HepG2 (cell line): ENCODE results near the gene NDRG2. TPM values are rescaled to one million over a fixed set of nuclear protein-coding genes. Genes with fewer than 3 reads are reported as not detected.

Experiments
- CHCHD3 ChIP-seq: sonication (generic); formaldehyde crosslinking; IDR thresholded peaks from 2 replicates; pipeline ENCODE4 v1.8.0; 2022; ENCODE audit warnings: mild to moderate bottlenecking, missing genetic modification reagents, moderate library complexity
- HNF4G ChIP-seq, 2 experiments: sonication (generic) in 1 of 2; formaldehyde crosslinking in 1 of 2; IDR thresholded peaks; 2 replicates each; pipeline versions ENCODE4 v1.4.0 to v1.6.1; 2011 to 2020; ENCODE audit warnings: borderline replicate concordance in 2 of 2, low read depth in 2 of 2, mild to moderate bottlenecking in 2 of 2, low read length in 1 of 2, missing genetic modification reagents in 1 of 2, moderate library complexity in 1 of 2
- HNRNPK ChIP-seq: fragments of 200-400 bp; formaldehyde crosslinking; IDR thresholded peaks from 2 replicates; pipeline ENCODE4 v1.6.1; 2018; ENCODE audit warnings: low read length, low read depth, moderate library complexity, mild to moderate bottlenecking; ENCODE audit not compliant: poor library complexity, severe bottlenecking
- JDP2 ChIP-seq: sonication (generic); formaldehyde crosslinking; IDR thresholded peaks from 2 replicates; pipeline ENCODE4 v1.8.1; 2022; ENCODE audit warnings: missing genetic modification reagents, borderline replicate concordance
- NAIF1 ChIP-seq: sonication (generic); formaldehyde crosslinking; IDR thresholded peaks from 2 replicates; pipeline ENCODE4 v1.5.0; 2020; ENCODE audit warnings: mild to moderate bottlenecking, missing genetic modification reagents, borderline replicate concordance
- NR2F1 ChIP-seq, 2 experiments: fragments of 450-650 bp in 1 of 2; formaldehyde crosslinking in 1 of 2; IDR thresholded peaks; 2 replicates each; pipeline versions ENCODE4 v1.5.0 to v1.6.1; 2016 to 2020; ENCODE audit warnings: mild to moderate bottlenecking in 1 of 2, missing compliant biosample characterization in 1 of 2, missing genetic modification reagents in 1 of 2, moderate library complexity in 1 of 2
- RFX3 ChIP-seq: IDR thresholded peaks from 2 replicates; pipeline ENCODE4 v1.6.1; 2016; ENCODE audit warnings: missing biosample characterization, missing genetic modification reagents
- SOX6 ChIP-seq, 2 experiments: fragments of 450-650 bp in 1 of 2; sonication (generic) in 1 of 2; formaldehyde crosslinking in 1 of 2; IDR thresholded peaks; 2 replicates each; pipeline versions ENCODE4 v1.4.0 to v1.6.1; 2017 to 2020; ENCODE audit warnings: antibody characterized with exemption in 1 of 2, mild to moderate bottlenecking in 1 of 2, missing genetic modification reagents in 1 of 2
- SYNCRIP ChIP-seq: fragments of 200-400 bp; formaldehyde crosslinking; IDR thresholded peaks from 2 replicates; pipeline ENCODE4 v1.6.1; 2018; ENCODE audit warnings: mild to moderate bottlenecking, low read depth, low read length; ENCODE audit not compliant: insufficient read depth
- YY1 ChIP-seq: IDR thresholded peaks from 2 replicates; pipeline ENCODE4 v1.6.1; 2011; ENCODE audit warnings: low read length, low read depth, moderate library complexity, mild to moderate bottlenecking; ENCODE audit not compliant: insufficient read depth, insufficient replicate concordance
- ZNF207 ChIP-seq: fragments of 450-650 bp; IDR thresholded peaks from 2 replicates; pipeline ENCODE4 v1.6.1; 2016; ENCODE audit warnings: antibody characterized with exemption, borderline replicate concordance
- ZNF263 ChIP-seq: sonication (generic); formaldehyde crosslinking; IDR thresholded peaks from 2 replicates; pipeline ENCODE4 v1.4.0; 2020; ENCODE audit warnings: missing genetic modification reagents
- polyA plus RNA-seq, 8 experiments: library from polyadenylated mRNA; depleted of rRNA in 3 of 8; stranded (reverse) in 7 of 8; unstranded in 1 of 8; fragments of >200 nt; fragmentation: Illumina TruSeq in 4 of 8; extraction: Trizol in 4 of 8; gene quantifications; 2 replicates each; pipeline versions ENCODE4 v1.2.1 to v1.2.3, GENCODE V29; 2011 to 2016; ENCODE audit warnings: low read depth in 4 of 8, missing spikeins in 1 of 8, mixed read lengths in 1 of 8; ENCODE audit not compliant: insufficient read depth in 1 of 8
- total RNA-seq, 5 experiments: library from RNA; depleted of rRNA; stranded (reverse); fragments of >200 nt; fragmentation: Illumina TruSeq; extraction: Trizol; gene quantifications; 2 replicates each; pipeline ENCODE4 v1.2.3, GENCODE V29; 2016; ENCODE audit warnings: low read depth in 1 of 5
- TF ChIP-seq, protein P1 (sequence below): sonication (generic); formaldehyde crosslinking; IDR thresholded peaks from 2 replicates; pipeline ENCODE4 v1.4.0; 2020; ENCODE audit warnings: missing genetic modification reagents
- TF ChIP-seq, protein P2 (sequence below): sonication (generic); formaldehyde crosslinking; IDR thresholded peaks from 2 replicates; pipeline ENCODE4 v1.8.0; 2022; ENCODE audit warnings: mild to moderate bottlenecking, missing genetic modification reagents, moderate library complexity
- TF ChIP-seq, protein P3 (sequence below): sonication (generic); formaldehyde crosslinking; conservative IDR thresholded peaks from 2 replicates; pipeline ENCODE4 v1.8.0; 2022; ENCODE audit warnings: missing genetic modification reagents
- TF ChIP-seq, protein P4 (sequence below): sonication (generic); formaldehyde crosslinking; IDR thresholded peaks from 2 replicates; pipeline ENCODE4 v1.4.0; 2020; ENCODE audit warnings: missing genetic modification reagents, mild to moderate bottlenecking, borderline replicate concordance
- TF ChIP-seq, protein P5 (sequence below): sonication (generic); formaldehyde crosslinking; IDR thresholded peaks from 2 replicates; pipeline ENCODE4 v1.8.0; 2022; ENCODE audit warnings: missing genetic modification reagents, mild to moderate bottlenecking, inconsistent platforms, borderline replicate concordance

NDRG2 gene
- total and polyA plus RNA-seq, 2 of the 13 experiments (the other 11 are each of a cell fraction or from before 2014, with no cell fraction given), result 27.2 to 189 TPM

DNA sequence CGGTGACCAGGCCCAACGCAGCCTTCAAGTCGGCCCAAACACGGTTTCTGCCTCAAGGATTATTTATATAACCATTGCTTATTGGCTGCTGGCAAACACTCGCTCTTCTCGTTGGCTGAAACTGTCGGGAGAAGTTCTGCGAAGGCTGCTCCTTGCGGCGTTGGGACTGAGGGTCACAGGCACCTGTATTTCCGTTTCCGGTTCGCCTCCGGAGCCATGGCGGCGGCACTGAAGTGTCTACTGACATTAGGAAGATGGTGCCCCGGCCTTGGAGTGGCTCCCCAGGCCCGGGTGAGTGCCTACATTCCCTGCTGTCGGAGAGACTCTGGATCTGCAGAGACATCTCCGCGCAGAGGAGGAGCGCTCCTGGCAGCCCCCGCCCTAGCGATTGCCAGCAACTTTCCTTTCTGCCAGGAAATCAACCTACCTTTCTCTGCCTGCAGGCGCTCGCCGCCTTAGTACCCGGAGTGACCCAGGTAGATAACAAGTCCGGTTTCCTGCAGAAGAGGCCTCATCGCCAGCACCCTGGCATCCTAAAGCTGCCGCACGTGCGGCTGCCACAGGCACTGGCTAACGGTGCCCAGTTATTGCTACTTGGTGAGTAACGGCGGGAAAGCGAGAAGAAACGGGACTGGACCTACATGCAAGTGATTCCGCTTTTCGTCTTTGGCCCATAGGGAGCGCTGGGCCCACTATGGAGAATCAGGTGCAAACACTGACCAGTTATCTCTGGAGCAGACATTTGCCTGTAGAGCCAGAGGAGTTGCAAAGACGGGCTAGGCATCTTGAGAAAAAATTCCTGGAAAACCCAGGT, 34.9 kb downstream of the NDRG2 start, which contains the start of gene METTL17 (continued):
- TF ChIP-seq JDP2 (CRISPR knock-in tag), result no peak
- no peak for TF ChIP-seq SOX6 (IDR thresholded peaks at IDR 0.05)
- peak; percentile 40; the same call in 1 of the 2 replicates for TF ChIP-seq SOX6 (CRISPR knock-in tag; IDR thresholded peaks at IDR 0.05)
- no peak for TF ChIP-seq HNRNPK
- TF ChIP-seq NR2F1 (CRISPR knock-in tag; IDR thresholded peaks at IDR 0.05), result no peak
- TF ChIP-seq ZNF207, result no peak
- no peak for TF ChIP-seq RFX3 (CRISPR knock-in tag)
- no peak for TF ChIP-seq ZNF263 (CRISPR knock-in tag)
- TF ChIP-seq, protein P1, sequence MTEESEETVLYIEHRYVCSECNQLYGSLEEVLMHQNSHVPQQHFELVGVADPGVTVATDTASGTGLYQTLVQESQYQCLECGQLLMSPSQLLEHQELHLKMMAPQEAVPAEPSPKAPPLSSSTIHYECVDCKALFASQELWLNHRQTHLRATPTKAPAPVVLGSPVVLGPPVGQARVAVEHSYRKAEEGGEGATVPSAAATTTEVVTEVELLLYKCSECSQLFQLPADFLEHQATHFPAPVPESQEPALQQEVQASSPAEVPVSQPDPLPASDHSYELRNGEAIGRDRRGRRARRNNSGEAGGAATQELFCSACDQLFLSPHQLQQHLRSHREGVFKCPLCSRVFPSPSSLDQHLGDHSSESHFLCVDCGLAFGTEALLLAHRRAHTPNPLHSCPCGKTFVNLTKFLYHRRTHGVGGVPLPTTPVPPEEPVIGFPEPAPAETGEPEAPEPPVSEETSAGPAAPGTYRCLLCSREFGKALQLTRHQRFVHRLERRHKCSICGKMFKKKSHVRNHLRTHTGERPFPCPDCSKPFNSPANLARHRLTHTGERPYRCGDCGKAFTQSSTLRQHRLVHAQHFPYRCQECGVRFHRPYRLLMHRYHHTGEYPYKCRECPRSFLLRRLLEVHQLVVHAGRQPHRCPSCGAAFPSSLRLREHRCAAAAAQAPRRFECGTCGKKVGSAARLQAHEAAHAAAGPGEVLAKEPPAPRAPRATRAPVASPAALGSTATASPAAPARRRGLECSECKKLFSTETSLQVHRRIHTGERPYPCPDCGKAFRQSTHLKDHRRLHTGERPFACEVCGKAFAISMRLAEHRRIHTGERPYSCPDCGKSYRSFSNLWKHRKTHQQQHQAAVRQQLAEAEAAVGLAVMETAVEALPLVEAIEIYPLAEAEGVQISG (CRISPR knock-in tag), result peak; percentile 94
- TF ChIP-seq, protein P2, sequence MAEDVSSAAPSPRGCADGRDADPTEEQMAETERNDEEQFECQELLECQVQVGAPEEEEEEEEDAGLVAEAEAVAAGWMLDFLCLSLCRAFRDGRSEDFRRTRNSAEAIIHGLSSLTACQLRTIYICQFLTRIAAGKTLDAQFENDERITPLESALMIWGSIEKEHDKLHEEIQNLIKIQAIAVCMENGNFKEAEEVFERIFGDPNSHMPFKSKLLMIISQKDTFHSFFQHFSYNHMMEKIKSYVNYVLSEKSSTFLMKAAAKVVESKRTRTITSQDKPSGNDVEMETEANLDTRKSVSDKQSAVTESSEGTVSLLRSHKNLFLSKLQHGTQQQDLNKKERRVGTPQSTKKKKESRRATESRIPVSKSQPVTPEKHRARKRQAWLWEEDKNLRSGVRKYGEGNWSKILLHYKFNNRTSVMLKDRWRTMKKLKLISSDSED, result no peak
- no peak for TF ChIP-seq HNF4G (IDR thresholded peaks at IDR 0.05; ENCODE audit: borderline replicate concordance, low read depth, low read length)
- peak; percentile 38; the same call in 1 of the 2 replicates for TF ChIP-seq HNF4G (CRISPR knock-in tag; IDR thresholded peaks at IDR 0.05; ENCODE audit: borderline replicate concordance, low read depth)
- TF ChIP-seq, protein P3, sequence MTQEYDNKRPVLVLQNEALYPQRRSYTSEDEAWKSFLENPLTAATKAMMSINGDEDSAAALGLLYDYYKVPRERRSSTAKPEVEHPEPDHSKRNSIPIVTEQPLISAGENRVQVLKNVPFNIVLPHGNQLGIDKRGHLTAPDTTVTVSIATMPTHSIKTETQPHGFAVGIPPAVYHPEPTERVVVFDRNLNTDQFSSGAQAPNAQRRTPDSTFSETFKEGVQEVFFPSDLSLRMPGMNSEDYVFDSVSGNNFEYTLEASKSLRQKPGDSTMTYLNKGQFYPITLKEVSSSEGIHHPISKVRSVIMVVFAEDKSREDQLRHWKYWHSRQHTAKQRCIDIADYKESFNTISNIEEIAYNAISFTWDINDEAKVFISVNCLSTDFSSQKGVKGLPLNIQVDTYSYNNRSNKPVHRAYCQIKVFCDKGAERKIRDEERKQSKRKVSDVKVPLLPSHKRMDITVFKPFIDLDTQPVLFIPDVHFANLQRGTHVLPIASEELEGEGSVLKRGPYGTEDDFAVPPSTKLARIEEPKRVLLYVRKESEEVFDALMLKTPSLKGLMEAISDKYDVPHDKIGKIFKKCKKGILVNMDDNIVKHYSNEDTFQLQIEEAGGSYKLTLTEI, result no peak
- TF ChIP-seq, protein P4, sequence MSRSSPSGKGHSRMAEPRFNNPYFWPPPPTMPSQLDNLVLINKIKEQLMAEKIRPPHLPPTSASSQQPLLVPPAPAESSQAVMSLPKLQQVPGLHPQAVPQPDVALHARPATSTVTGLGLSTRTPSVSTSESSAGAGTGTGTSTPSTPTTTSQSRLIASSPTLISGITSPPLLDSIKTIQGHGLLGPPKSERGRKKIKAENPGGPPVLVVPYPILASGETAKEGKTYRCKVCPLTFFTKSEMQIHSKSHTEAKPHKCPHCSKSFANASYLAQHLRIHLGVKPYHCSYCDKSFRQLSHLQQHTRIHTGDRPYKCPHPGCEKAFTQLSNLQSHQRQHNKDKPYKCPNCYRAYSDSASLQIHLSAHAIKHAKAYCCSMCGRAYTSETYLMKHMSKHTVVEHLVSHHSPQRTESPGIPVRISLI (CRISPR knock-in tag), result no peak
- TF ChIP-seq YY1, result peak; percentile 95
- TF ChIP-seq, protein P5, sequence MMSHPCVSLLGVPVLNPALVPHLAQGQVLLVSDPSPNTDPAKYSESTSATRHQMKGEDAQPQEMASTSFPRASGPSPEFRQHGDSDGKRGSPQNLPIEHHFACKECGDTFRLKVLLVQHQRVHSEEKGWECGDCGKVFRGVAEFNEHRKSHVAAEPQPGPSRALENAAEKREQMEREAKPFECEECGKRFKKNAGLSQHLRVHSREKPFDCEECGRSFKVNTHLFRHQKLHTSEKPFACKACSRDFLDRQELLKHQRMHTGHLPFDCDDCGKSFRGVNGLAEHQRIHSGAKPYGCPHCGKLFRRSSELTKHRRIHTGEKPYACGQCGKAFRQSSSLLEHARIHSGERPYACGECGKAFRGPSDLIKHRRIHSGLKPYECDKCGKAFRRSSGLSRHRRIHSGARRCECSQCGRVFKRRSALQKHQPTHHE, result no peak; the same call in 1 of the 2 replicates
- TF ChIP-seq SYNCRIP, result no peak
- no peak for TF ChIP-seq CHCHD3 (CRISPR knock-in tag)
- TF ChIP-seq NAIF1 (CRISPR knock-in tag), result peak; percentile 61; the same call in 1 of the 2 replicates
